Effector CD8-positive, alpha-beta T cell (primary cell): ENCODE results near the gene MCF2L.

Experiments
- DNase-seq: peaks from one replicate; lab custom pipeline; 2025; lab: John Stamatoyannopoulos, UW

Gene MCF2L

GRCh38 chr13:113126265-113127150 is 157.5 kb downstream of the MCF2L start:
- no peak for DNase-seq

- DNase-seq: no peak
These were observed 160.5 kb downstream of the MCF2L start for GRCh38 chr13:113129480-113129879.

- no peak for DNase-seq
These were observed 161.1 kb downstream of the MCF2L start for GRCh38 chr13:113129921-113130750.

GRCh38 chr13:113135281-113135760 is 166.3 kb downstream of the MCF2L start:
- no peak for DNase-seq

GRCh38 chr13:113137691-113138298 is 168.8 kb downstream of the MCF2L start:
- no peak for DNase-seq

- no peak for DNase-seq
These were observed 170.0 kb downstream of the MCF2L start for GRCh38 chr13:113138792-113139551.

GRCh38 chr13:113139577-113139976 is 170.6 kb downstream of the MCF2L start:
- DNase-seq: no peak

- no peak for DNase-seq
These were observed 171.9 kb downstream of the MCF2L start for GRCh38 chr13:113140677-113141600.

GRCh38 chr13:113141601-113141970 is 172.6 kb downstream of the MCF2L start:
- no peak for DNase-seq

GRCh38 chr13:113142876-113143275 is 173.9 kb downstream of the MCF2L start:
- DNase-seq: no peak

GRCh38 chr13:113143466-113144254 is 174.6 kb downstream of the MCF2L start:
- no peak for DNase-seq

- no peak for DNase-seq
These were observed 175.2 kb downstream of the MCF2L start for GRCh38 chr13:113144255-113144629.

- no peak for DNase-seq
These were observed 176.5 kb downstream of the MCF2L start for GRCh38 chr13:113145496-113145895.

GRCh38 chr13:113145911-113146598 is 177.0 kb downstream of the MCF2L start:
- no peak for DNase-seq

- DNase-seq: no peak
These were observed 177.7 kb downstream of the MCF2L start for GRCh38 chr13:113146750-113147149.

GRCh38 chr13:113147206-113147605 is 178.2 kb downstream of the MCF2L start:
- DNase-seq: no peak

GRCh38 chr13:113148407-113148806 is 179.4 kb downstream of the MCF2L start:
- no peak for DNase-seq

GRCh38 chr13:113148940-113149503 is 180.0 kb downstream of the MCF2L start:
- DNase-seq: no peak
